GM12891 (cell line): Measurements from ENCODE around the gene IL10RA.

Experiments used
- DNase-seq: peaks from one replicate; pipeline ENCODE4 v3.0.0; 2011; ENCODE audit warnings: low spot score; ENCODE audit not compliant: insufficient read length
- FAIRE-seq: peaks from 2 replicates; lab custom pipeline; 2011; peaks lifted over from hg19 to GRCh38; lab: Jason Lieb, UNC
- PAX5 ChIP-seq: IDR thresholded peaks from 2 replicates; pipeline ENCODE4 v1.6.1; 2011; ENCODE audit warnings: low read length, moderate library complexity, mild to moderate bottlenecking; ENCODE audit not compliant: insufficient read depth, severe bottlenecking
- POLR2A ChIP-seq: IDR thresholded peaks from 2 replicates; pipeline ENCODE4 v1.6.1; 2011; ENCODE audit warnings: low read depth, low read length, control low read depth
- POLR2AphosphoS5 ChIP-seq: IDR thresholded peaks from 2 replicates; pipeline ENCODE4 v1.6.1; 2011; ENCODE audit warnings: low read depth, low read length, control low read depth
- POU2F2 ChIP-seq: IDR thresholded peaks from 2 replicates; pipeline ENCODE4 v1.6.1; 2011; ENCODE audit warnings: low read depth, mild to moderate bottlenecking, control low read depth, low read length, moderate library complexity
- SPI1 ChIP-seq: IDR thresholded peaks from 2 replicates; pipeline ENCODE4 v1.6.1; 2011; ENCODE audit warnings: low read depth, low read length, control low read depth
- TAF1 ChIP-seq: IDR thresholded peaks from 2 replicates; pipeline ENCODE4 v1.6.1; 2011; ENCODE audit warnings: low read depth, low read length, control low read depth

The IL10RA gene

DNA sequence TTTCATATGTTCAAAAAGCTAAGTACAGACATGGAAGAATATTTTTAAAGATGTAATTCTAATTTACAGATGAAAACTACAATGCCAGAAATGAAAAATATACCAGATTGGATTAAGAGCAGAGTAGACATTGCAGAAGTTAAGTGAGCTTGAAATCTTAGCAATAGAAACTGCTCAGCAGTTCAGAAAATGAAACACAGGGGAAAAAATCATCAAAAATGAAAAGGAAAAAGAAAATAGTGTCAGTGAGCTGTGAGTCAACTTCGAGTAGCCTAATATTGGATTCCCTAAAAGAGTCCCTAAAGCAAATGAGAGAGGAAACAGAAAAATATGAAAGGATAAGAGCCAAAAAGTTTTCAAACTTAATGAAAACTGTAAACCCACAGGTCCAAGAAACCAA, 25.8 kb upstream of the IL10RA start:
- DNase-seq (no peak), FAIRE-seq (no peak)
- no peak for TF ChIP-seq POLR2AphosphoS5
- TF ChIP-seq POLR2A, result no peak
- no peak for TF ChIP-seq PAX5
- TF ChIP-seq TAF1, result no peak
- no peak for TF ChIP-seq SPI1
- no peak for TF ChIP-seq POU2F2

DNA sequence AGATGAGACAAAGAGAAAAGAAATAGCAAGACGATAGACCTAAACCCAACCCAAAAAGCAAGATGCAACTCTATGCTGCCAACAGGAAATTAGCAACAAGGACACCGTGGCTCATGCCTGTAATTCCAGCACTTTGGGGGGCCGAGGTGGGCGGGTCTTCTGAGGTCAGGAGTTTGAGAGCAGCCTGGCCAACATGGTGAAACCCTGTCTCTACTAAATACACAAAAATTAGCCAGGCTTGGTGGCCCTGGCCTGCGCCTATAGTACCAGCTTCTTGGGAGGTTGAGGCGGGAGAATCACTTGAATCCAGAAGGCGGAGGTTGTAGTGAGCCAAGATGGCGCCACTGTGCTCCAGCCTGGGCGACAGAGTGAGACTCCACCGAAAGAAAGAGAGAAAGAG, 24.3 kb upstream of the IL10RA start:
- FAIRE-seq (no peak), DNase-seq (no peak)
- no peak for TF ChIP-seq PAX5
- no peak for TF ChIP-seq POLR2AphosphoS5
- no peak for TF ChIP-seq TAF1
- TF ChIP-seq SPI1, result no peak
- no peak for TF ChIP-seq POU2F2
- TF ChIP-seq POLR2A, result no peak

DNA sequence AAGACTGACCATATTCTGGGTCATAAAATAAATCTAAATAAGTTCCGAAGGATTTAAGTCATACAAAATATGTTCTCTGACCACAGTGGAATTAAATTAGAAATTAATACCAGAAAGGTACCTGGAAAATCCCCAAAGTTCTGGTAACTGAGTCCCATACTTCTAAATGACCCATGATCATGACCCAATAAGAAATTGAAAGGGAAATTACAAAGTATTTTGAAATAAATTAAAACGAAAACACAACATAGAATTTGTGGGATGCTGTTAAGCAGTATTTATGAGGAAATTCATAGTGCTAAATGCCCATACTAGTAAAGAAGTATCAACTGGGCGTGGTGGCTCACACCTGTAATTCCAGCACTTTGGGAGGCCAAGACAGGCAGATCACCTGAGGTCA, 23.4 kb upstream of the IL10RA start:
- no peak for TF ChIP-seq SPI1
- no peak for TF ChIP-seq TAF1
- TF ChIP-seq POLR2A, result no peak
- no peak for TF ChIP-seq POU2F2
- TF ChIP-seq POLR2AphosphoS5, result no peak
- no peak for TF ChIP-seq PAX5
- DNase-seq (no peak), FAIRE-seq (no peak)

DNA sequence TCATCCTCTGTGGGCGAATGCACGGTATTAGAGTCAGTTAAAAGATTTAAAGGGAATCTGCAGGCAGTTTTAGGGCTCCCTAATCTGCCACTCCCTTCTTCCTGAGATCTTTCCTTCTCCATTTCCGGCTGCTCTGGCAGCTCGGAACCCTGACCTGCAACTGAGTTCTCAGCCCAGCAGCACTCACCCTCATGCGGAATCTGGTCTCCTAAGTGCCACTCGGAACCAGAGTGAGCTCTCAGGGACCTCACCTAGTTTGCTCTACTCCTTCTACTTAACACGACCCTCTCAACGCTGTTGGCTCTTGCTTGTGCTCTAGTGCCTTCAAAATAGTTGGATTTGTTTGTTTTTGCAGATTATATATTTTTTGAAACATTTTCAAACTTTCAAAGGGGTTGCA, 19.3 kb upstream of the IL10RA start:
- TF ChIP-seq POLR2AphosphoS5 (no peak), POLR2A (no peak), TAF1 (no peak), SPI1 (no peak), PAX5 (no peak), POU2F2 (no peak)
- FAIRE-seq (no peak), DNase-seq (no peak)

DNA sequence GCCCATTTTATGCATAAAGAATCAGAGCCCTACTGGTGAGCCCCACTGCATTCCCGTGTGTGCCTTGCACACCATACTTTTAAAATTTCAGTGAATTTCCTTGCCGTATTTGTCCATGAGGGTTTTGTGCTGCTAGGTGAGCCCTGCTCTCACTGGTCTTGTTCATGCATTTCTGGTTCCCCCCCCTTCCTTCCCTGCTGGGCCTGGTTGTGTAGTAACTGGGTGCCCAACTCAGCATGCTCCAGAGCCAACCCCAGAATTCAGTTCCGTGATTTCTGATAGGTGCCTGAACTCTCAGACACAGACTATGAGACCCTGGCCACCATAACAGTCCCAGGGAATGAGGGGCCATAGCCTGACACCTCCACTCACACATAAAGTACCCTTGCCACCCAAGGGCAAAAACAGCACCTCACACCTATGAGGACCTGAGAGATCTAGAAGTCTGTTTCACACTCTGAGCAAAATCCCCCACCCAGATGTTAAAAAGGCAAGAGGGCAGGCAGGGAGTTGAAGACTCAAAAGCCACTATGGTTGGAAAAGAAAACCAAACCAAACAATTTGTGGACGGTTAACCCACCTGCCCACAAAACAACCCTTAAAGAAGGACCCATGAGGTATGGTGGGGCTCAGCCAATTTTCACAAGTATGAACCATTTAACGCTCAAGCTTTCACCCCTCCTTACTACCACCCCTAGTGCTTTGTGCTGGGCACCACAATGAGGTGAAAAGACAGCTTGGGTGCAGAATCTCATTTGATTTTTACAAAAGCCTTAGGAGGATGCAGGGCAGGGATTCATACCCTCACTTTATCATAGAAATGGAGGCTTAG, 16.8 kb upstream of the IL10RA start:
- DNase-seq (no peak), FAIRE-seq (no peak)

DNA sequence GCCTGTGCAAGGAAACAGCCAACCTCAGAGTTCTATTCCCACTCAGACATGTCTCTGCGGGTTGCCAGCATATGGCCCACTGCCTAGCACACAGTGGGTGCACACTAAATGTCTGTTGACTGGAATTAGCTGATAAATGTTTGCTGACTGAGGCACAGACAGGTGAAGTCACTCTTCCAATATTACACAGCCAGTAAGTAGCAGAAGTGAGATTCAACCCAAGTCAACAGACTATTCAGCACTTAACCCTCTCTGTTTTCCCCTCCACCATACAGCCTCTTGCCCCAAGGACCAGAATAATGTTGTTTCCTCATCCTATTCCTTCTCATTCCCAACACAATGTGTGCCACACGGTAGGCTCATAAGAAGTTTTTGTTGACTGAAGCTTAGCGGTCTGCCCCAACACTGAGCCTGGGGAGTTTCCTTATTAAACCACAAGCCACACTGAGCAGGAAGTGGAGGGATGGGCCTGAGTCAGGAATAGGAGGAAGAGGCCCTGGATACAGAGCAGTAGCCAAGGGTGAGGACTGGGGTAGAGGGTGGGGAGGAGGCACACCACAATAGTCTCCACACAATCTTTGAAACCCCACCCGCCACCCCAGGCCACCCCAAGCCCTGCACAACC, 15.7 kb upstream of the IL10RA start:
- peak; percentile 72 for FAIRE-seq
- TF ChIP-seq POLR2AphosphoS5 (no peak), SPI1 (no peak; the same call in 1 of the 2 replicates), PAX5 (no peak), POU2F2 (no peak), TAF1 (no peak), POLR2A (no peak)
- no peak for DNase-seq

More for the DNA sequence above, 16.8 kb upstream of the IL10RA start:
- TF ChIP-seq TAF1, result no peak
- no peak for TF ChIP-seq SPI1
- no peak for TF ChIP-seq POLR2A
- no peak for TF ChIP-seq PAX5
- TF ChIP-seq POLR2AphosphoS5, result no peak
- no peak for TF ChIP-seq POU2F2

DNA sequence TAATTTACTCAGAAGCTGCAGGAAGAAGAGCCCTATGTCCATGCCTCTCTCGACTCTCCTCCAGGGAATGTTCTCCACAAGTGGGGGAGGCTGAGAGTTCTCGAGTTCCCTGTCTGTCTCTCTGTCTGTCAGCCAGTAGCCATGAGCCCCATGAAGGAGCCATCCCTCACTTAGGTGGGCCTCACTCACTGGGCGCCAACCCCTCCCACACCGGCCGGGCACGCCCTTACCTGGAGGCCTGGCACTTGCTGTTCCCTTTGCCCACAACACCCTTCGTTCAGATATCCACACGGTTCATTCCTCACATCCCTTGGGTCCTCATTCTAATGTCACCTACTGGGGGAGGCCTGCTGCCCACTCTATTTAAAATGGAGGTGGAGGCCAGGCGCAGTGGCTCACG, 14.2 kb upstream of the IL10RA start:
- FAIRE-seq, result no peak
- TF ChIP-seq POLR2A (no peak), TAF1 (no peak), SPI1 (no peak), POLR2AphosphoS5 (no peak)
- DNase-seq, result no peak

DNA sequence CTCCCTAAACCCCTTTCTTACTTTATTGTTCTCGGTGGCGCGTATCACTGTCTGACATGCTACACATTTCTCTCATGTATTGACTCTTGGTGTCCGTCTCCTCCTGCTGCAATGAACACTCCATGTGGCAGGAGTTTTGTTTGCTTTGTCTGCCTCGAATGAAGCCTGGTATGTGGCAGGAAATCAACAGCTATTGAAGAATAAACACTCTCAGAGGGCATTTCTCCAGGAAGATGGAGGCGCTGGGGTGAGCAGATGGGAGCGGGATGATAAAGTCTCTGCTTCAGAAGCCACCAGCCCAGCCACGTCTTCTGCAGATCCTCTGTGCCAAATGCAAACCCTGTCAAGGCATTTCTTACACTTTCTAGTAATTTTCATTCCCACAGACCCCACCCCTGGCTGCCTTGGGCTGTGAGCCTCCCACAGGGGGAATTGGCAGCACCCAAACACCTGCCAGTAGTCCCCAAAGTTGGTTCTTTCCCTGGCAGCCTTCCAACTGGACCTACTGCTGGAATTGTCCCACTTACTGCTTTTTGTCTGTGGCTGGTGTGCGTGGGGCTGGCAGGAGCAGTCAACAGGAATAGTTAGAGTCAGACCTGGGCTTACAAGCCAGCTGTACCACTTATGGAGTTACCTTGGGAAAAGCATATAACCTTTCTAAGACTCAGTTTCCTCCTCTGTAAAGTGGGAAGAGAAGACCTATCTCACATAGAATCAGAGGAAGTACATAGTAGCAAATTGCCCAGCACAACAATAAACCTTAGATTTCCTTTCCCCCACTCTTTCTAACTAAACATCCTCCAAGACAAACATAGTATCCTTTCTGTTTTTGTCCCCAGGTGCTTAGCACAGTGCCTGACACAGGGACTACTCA, 13.3 kb upstream of the IL10RA start:
- no peak for FAIRE-seq
- no peak for DNase-seq
- TF ChIP-seq POU2F2, result no peak
- TF ChIP-seq SPI1, result no peak
- no peak for TF ChIP-seq TAF1
- no peak for TF ChIP-seq PAX5
- no peak for TF ChIP-seq POLR2A
- TF ChIP-seq POLR2AphosphoS5, result no peak

DNA sequence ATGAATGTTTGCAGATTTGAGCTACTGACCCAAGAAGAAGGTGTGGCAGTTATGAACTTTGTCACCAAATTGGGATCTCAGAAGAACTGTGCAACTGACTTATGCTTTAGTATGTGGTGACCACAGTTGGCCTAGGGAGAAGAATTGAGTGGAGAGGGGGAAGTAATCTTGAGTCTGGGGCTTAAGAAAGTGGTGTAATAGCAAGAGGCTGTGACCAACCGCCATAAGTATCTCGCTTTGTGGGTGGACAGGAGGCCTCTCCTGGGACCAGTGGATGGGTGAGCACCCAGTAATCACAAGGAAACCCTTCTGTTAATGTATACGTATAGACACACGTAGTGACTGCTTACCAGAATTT, 12.7 kb upstream of the IL10RA start:
- FAIRE-seq (no peak), DNase-seq (no peak)
- TF ChIP-seq POU2F2 (no peak), POLR2A (no peak), POLR2AphosphoS5 (no peak), TAF1 (no peak), SPI1 (no peak), PAX5 (no peak)
